Measurements from ENCODE around the gene PRKCA. TPM values are rescaled to one million over a fixed set of nuclear protein-coding genes. Genes with fewer than 3 reads are reported as not detected.

Gene PRKCA
- total and polyA plus RNA-seq, 10 of the 15 experiments (the other 5 are each of a cell fraction or from before 2014, with no cell fraction given), result 0.11 to 14.6 (median 0.72) TPM

- no peak for TF ChIP-seq ZBTB33 (IDR thresholded peaks at IDR 0.05)
- no peak for TF ChIP-seq CTCF (IDR thresholded peaks at IDR 0.05 in 2 of 3, conservative IDR thresholded peaks at IDR 0.05 in 1 of 3; ENCODE audit: control insufficient read depth in 2 of 3, extremely low read depth in 1 of 3, insufficient read depth in 1 of 3, low read depth in 3 of 3, low read length in 3 of 3)
- no peak for TF ChIP-seq FOXK2 (IDR thresholded peaks at IDR 0.05)
- no peak for TF ChIP-seq ATF3 (IDR thresholded peaks at IDR 0.05; ENCODE audit: borderline replicate concordance, extremely low read depth, low read depth, low read length)
Measured at GRCh38 chr17:66645259-66645658, 342.8 kb downstream of the PRKCA start (continued).

GRCh38 chr17:66647391-66647983 is 345.1 kb downstream of the PRKCA start:
- Histone ChIP-seq H3K79me2 (ENCODE audit: control insufficient read depth, insufficient read depth, low read length) (no peaks in the 10 kb centered on the region), H4K20me1 (ENCODE audit: control insufficient read depth, insufficient read depth) (no peaks in the 10 kb centered on the region), H3K36me3 (ENCODE audit: control insufficient read depth in 2 of 2, insufficient read depth in 2 of 2, low read length in 1 of 2) (no peaks in the 10 kb centered on the region; a peak in 1 of 4 replicates), H3K4me1 (ENCODE audit: control insufficient read depth, insufficient read depth, low read length) (no peaks in the 10 kb centered on the region), H3K27me3 (replicated peaks in 1 of 2; ENCODE audit: control insufficient read depth in 2 of 2, insufficient read depth in 2 of 2, low read length in 1 of 2) (peaks cover 0 to 6% of the 10 kb centered on the region in 2 experiments; a peak in 1 of 4 replicates), H3K4me3 (no peak overlapping the region), H3K4me2 (ENCODE audit: control insufficient read depth, insufficient read depth) (no peak overlapping the region), H3K27ac (ENCODE audit: control insufficient read depth, insufficient read depth) (no peak overlapping the region), H2AFZ (ENCODE audit: control insufficient read depth, low read depth, low read length) (no peak overlapping the region), H3K9ac (ENCODE audit: control insufficient read depth, insufficient read depth, low read length) (no peak overlapping the region), H3K9me3 (replicated peaks; ENCODE audit: control insufficient read depth, insufficient read depth, low read length) (no peaks in the 10 kb centered on the region)
- ChIA-PET SMC1A (ENCODE audit: uncharacterized antibody, unreplicated experiment) (interaction anchor here (0.5 to 1.5 kb wide), 5 partner anchors 8 to 57 kb away, joined by 3 to 4 read pairs (median 3); no protein-coding TSS in a partner anchor), POLR2A (interaction anchor here (0.9 kb wide), 1 partner anchor 8 kb away, joined by 4 read pairs; no protein-coding TSS in a partner anchor), RAD21 (ENCODE audit: unreplicated experiment) (no interaction called here), CTCF (interaction anchor here (1.0 kb wide), 1 partner anchor 81 kb away, joined by 3 read pairs; no protein-coding TSS in a partner anchor)
- intact Hi-C loops (cut with micrococcal nuclease; ENCODE audit: unreplicated experiment) (no loop called here), in situ Hi-C loops (cut with MboI) (no loop called here)
- FAIRE-seq, result no peak
- ATAC-seq, result no peak
- 13% methylated on average over 7 of the region's 7 CpGs for WGBS (ENCODE audit: insufficient coverage, insufficient replicate concordance, low lambda C conversion rate, missing lambda C conversion rate)
- DNase-seq (ENCODE audit: low read depth, low spot score), result no peak
- BruUV-seq (replicated peaks), result no TSS peak
- TF ChIP-seq BCL11A (IDR thresholded peaks at IDR 0.05; ENCODE audit: low read depth, low read length) (no peak), NKRF (conservative IDR thresholded peaks at IDR 0.05) (no peak), NR2C1 (IDR thresholded peaks at IDR 0.05) (no peak), CEBPB (IDR thresholded peaks at IDR 0.05; ENCODE audit: borderline replicate concordance in 1 of 2, low read depth in 2 of 2, low read length in 2 of 2) (no peak), TCF12 (IDR thresholded peaks at IDR 0.05; ENCODE audit: low read depth, low read length) (no peak), ZBED1 (IDR thresholded peaks at IDR 0.05; ENCODE audit: borderline replicate concordance) (no peak), CEBPZ (IDR thresholded peaks at IDR 0.05; ENCODE audit: low read depth, low read length) (no peak), STAT3 (IDR thresholded peaks at IDR 0.05; ENCODE audit: low read depth, low read length) (no peak)

Data from GM12878 (cell line).